ENCODE measurements around the gene CLASP1.
"Not testable (repeated sequence)": the region's sequence is repeated elsewhere in the genome, so short reads cannot be mapped to it uniquely, and the experiment has no call there.

CLASP1 gene

DNA sequence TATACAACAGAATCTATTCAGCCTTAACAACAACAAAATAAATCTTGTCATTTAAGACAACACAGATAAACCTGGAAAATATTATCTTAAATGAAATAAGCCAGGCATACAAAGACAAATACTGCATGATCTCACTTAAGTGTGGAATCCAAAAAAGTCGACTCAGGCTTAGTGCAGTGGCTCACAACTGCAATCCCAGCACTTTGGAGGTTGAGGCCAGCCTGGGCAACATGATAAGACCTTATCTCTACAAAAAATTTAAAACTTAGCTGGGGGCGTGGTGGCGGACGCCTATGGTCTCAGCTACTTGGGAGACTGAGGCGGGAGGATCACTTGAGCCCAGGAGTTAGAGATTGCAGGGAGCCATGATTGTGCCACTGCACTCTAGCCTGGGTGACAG, 193.8 kb downstream of the CLASP1 start:
- H3K27ac Mint-ChIP-seq = no peak overlapping the region
- peaks cover 62% of the 10 kb centered on the region for H3K36me3 Mint-ChIP-seq
- no peaks in the 10 kb centered on the region for H3K4me1 Mint-ChIP-seq
- no peaks in the 10 kb centered on the region for H3K9me3 Mint-ChIP-seq
- no peak for ATAC-seq
- H3K4me3 Mint-ChIP-seq = no peak overlapping the region
- no peaks in the 10 kb centered on the region for H3K27me3 Mint-ChIP-seq

DNA sequence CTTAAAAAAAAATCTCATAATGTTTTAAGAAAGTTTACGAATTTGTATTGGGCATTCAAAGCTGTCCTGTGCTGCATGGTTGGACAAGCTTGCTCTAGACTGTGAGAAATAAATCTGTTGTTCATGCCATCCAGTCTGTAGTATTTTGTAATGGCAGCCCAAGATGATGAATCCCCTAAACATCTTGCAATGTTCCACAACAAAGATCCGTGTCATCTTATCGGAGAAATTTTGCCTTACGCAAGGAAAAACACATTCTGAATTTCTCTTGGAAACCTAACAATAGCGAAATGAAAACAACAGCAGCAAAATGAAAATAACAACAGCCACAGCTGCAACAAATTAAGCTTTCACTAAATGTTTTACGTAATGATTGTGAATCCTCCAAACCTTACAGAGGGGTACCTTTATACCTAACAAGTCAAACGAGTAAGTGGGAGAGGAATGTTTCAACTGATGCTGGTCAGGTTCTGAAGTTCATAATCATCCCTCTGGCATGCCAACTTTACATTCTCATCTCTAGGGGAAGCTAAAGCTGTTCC, 194.6 kb downstream of the CLASP1 start:
- Mint-ChIP-seq H3K9me3 (no peaks in the 10 kb centered on the region), H3K4me3 (no peak overlapping the region), H3K27me3 (no peaks in the 10 kb centered on the region), H3K4me1 (no peaks in the 10 kb centered on the region), H3K27ac (no peak overlapping the region), H3K36me3 (peaks cover 62% of the 10 kb centered on the region)
- no peak for ATAC-seq

DNA sequence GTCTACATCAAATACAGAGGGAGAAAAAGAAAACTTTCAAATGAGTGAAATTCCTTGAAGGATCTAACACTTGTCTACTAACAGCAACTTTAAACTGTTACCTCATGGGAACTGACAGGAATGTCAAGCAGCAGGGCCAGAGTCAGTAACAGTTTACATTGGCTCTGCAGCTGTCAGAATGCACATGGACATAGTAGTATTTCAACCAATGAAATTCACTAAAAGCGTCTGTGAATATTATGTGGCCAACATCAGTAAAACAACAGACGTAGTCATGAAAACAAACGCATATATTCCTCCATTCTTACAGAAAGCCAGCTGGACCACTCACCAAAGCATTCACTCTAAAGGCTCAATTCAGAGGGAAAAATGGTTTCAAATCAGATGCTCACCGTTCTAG, 197.9 kb downstream of the CLASP1 start:
- H3K27me3 Mint-ChIP-seq = no peaks in the 10 kb centered on the region
- no peak overlapping the region for H3K27ac Mint-ChIP-seq
- H3K36me3 Mint-ChIP-seq = peaks cover 78% of the 10 kb centered on the region
- no peaks in the 10 kb centered on the region for H3K9me3 Mint-ChIP-seq
- H3K4me3 Mint-ChIP-seq = no peak overlapping the region
- ATAC-seq = no peak
- H3K4me1 Mint-ChIP-seq = no peaks in the 10 kb centered on the region

DNA sequence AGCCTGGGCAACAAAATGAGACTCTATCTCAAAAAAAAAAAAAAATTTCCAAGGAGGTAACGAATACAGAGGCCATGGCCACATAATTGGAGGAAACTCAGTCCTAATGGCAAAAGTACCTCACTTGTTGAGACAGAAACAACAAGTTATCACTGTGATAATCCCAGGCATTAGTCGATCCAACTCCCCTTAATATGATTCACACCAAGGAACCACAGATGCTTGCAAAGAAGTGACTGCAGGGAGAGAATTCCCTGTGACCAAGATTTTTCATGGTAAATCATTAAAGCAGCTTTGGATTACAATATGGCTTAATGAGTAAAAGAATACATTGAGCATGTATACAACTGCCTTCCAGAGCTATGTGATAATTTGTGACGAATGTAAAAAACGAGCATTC, 199.0 kb downstream of the CLASP1 start:
- no peaks in the 10 kb centered on the region for H3K9me3 Mint-ChIP-seq
- H3K27me3 Mint-ChIP-seq = no peaks in the 10 kb centered on the region
- H3K27ac Mint-ChIP-seq = no peak overlapping the region
- no peaks in the 10 kb centered on the region for H3K4me1 Mint-ChIP-seq
- no peak overlapping the region for H3K4me3 Mint-ChIP-seq
- ATAC-seq = no peak
- H3K36me3 Mint-ChIP-seq = peaks cover 72% of the 10 kb centered on the region

DNA sequence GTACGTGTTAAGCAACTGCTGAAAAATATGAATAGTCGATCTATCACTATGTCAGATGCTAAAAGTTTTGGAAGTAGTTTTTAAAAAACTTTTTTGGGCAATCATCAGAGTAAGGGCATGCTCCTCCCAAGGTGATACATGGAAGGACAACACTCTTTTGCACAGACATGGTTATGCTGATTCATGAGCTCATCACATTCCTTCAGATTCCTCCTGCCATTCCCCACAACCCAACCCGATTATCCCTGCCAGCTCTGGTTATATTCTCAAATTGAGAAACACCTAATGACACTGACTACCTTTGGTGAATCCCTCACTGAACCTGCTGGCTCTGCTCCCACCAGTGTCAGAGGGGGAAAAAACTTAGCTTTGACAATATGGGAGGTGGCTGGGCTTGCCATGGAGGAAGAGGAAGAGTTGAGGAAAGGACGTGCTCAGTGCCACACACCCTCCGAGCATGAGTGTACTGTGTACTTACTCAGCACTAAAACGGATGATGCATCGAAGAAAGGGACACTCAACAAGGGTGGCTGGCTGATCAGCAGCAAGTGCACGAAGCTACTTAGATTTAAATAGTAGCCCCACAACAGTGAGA, 202.5 kb downstream of the CLASP1 start:
- no peak for ATAC-seq
- Mint-ChIP-seq H3K27me3 (no peaks in the 10 kb centered on the region), H3K27ac (no peak overlapping the region), H3K4me1 (no peaks in the 10 kb centered on the region), H3K36me3 (peaks cover 81% of the 10 kb centered on the region), H3K4me3 (no peak overlapping the region), H3K9me3 (no peaks in the 10 kb centered on the region)

DNA sequence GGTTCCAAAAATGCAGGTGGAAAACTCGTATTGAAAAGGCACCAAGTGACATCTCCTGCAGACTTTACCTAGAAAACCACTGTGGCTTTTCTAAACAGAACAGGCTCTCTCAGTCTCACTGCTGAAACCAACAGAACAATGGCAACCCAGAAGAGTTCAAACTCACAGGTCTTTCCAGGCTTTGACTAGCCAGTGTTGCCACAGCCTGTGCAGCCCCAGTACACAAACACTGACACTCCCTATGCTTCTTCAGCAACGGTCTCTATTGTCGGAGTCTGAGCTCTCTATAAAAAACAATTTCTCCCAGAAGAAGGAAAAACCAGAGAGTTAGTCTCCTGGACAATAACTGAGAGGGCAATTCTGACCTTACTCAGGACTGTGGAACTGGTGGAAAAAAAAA, 206.4 kb downstream of the CLASP1 start:
- ATAC-seq = no peak
- no peaks in the 10 kb centered on the region for H3K9me3 Mint-ChIP-seq
- H3K4me3 Mint-ChIP-seq = no peak overlapping the region
- no peaks in the 10 kb centered on the region for H3K4me1 Mint-ChIP-seq
- H3K36me3 Mint-ChIP-seq = peaks cover 68% of the 10 kb centered on the region
- no peaks in the 10 kb centered on the region for H3K27me3 Mint-ChIP-seq
- H3K27ac Mint-ChIP-seq = no peak overlapping the region

DNA sequence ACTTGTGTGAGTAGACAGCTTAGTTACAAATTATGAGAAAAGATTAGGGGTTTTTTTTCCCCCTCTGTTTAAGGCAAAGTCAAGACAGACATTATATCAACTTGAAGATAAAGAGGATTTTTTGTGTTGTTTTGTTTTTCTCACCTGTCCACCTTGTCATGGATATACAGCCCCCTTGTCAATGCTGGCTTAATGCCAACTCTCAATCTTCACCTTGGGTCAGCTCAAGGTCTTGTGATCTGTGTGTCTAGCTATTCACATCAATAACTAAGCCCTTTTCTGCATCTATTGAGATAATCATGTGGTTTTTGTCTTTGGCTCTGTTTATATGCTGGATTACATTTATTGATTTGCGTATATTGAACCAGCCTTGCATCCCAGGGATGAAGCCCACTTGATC, 211.0 kb downstream of the CLASP1 start:
- H3K4me3 Mint-ChIP-seq, H3K27me3 Mint-ChIP-seq, ATAC-seq, H3K27ac Mint-ChIP-seq, H3K9me3 Mint-ChIP-seq, H3K4me1 Mint-ChIP-seq: not testable (repeated sequence)
- peaks cover 42% of the 10 kb centered on the region for H3K36me3 Mint-ChIP-seq

DNA sequence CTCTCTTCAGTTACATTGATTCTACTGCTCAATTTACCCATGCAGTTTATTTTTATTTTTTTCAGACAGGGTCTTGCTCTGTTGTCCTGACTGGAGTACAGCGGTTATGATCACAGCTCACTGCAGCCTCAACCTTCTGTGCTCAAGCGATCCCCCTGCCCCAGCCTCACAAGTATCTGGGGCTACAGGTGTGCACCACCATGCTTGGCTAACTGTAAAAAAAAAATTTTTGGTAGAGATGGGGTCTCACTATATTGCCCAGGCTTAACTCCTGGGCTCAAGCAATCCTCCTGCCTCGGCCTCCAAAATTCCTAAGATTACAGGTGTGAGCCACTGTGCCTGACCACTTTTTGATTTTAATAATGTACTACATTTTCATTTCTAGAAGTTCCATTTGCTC, 212.3 kb downstream of the CLASP1 start:
- no peaks in the 10 kb centered on the region for H3K4me1 Mint-ChIP-seq
- H3K4me3 Mint-ChIP-seq = no peak overlapping the region
- H3K36me3 Mint-ChIP-seq = peaks cover 37% of the 10 kb centered on the region
- H3K9me3 Mint-ChIP-seq = no peaks in the 10 kb centered on the region
- no peaks in the 10 kb centered on the region for H3K27me3 Mint-ChIP-seq
- no peak for ATAC-seq
- no peak overlapping the region for H3K27ac Mint-ChIP-seq

DNA sequence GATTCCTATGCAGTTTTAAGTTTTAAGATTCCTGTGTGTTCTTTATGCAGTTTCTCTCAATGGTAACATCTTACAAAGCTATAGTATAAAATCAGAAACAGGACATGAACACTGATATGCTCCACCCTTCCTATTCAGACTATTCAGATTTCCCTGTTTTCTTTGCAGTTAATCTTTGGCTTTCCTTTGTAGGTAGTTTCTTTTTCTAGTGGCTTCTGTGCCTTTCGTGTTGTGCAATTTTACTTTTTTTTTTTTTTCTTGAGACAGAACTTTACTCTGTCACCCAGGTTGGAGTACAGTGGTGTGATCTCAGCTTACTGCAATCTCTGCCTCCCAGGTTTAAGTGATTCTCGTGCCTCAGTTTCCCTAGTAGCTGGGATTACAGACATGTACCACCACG, 213.5 kb downstream of the CLASP1 start:
- Mint-ChIP-seq H3K4me3 (no peak overlapping the region), H3K27me3 (no peaks in the 10 kb centered on the region), H3K9me3 (no peaks in the 10 kb centered on the region), H3K36me3 (peaks cover 30% of the 10 kb centered on the region), H3K4me1 (no peaks in the 10 kb centered on the region), H3K27ac (no peak overlapping the region)
- no peak for ATAC-seq

DNA sequence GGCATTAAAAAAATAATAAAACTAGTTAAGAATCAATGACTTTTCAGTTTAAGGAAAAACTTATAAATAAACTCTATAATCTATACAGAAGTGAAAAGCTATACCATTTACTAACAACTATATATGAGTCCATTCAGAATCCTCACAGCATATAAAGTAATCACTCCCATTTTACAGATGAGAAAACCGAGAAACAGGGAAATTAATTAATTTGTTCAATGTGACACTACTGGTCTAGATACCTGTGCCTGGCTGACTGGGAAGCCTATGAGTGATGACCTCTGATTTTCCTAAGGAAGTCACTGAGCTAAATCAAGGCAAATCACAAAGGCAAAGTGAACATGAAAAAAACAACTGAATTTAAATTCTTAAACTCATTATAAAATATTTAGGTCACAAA, 218.0 kb downstream of the CLASP1 start:
- Mint-ChIP-seq H3K4me3 (no peak overlapping the region), H3K27ac (no peak overlapping the region), H3K27me3 (no peaks in the 10 kb centered on the region), H3K9me3 (peaks cover 3% of the 10 kb centered on the region), H3K4me1 (no peaks in the 10 kb centered on the region), H3K36me3 (peaks cover 37% of the 10 kb centered on the region)
- no peak for ATAC-seq

DNA sequence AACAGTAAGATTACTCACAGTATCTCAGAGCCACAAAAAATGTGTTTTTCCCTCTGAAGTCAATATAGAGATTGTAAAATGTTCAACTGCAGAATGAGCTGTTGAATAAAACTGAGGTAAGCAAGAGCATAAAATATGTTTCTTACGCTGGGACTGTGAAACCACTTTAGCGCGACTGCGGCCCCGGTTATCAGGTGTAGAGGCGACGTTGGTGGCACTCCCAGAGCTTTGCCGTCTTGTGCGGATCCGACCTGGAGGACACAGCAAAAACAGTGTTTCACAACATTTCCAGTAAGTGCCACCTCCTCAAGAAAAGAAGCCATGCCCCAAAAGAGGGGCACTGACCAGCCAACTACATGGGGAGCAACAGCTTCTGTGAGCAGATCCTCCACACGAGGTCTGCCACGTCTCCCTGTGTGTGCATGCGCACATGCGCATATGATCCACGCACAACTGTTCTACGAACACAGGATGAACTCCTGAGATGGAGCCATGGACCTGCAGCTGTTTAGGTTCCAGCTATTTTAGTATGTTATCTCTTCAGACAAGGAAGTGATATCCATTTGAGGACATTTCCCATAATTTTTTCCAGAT, 219.2 kb downstream of the CLASP1 start:
- Mint-ChIP-seq H3K36me3 (peaks cover 37% of the 10 kb centered on the region), H3K27me3 (no peaks in the 10 kb centered on the region), H3K4me1 (no peaks in the 10 kb centered on the region), H3K9me3 (peaks cover 3% of the 10 kb centered on the region), H3K27ac (no peak overlapping the region), H3K4me3 (no peak overlapping the region)
- ATAC-seq = no peak

DNA sequence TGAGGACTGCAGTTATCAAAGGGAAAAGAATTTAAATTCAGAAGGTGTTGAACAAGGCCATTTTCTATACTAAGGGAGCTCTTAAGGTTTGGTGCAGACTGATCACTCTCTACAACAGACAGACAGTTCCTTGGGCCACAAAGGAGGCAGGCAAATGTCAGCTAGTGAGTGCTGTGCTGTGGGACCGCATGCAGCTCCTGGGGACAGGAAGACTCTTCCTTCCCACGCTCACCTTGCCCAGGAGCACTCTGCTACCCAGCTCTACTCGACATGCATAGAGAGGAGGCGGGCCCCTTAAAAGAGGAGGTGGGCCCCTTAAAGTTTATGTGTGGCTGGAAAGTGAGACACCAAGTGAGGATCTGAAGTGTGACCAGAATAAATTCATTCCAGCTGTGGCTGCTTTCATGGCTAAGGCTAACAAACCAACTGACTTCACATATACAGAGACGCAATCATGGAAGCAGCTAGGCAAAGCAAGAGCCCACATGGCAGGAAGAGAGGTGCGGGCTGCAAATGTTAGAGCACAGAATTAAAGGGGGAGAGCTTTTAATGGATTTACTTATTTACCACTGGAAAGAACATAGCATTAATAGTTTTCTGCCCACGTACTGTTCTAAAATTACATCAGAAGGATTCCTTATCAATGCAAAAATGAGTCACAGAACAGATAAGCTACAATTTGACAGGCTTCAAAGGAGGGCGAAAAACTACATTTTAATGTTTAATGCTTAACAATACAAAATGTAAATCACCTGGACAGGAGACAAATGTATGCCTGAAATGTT, 220.0 kb downstream of the CLASP1 start:
- no peak overlapping the region for H3K4me3 Mint-ChIP-seq
- ATAC-seq = no peak
- H3K9me3 Mint-ChIP-seq = peaks cover 3% of the 10 kb centered on the region
- H3K27ac Mint-ChIP-seq = no peak overlapping the region
- H3K27me3 Mint-ChIP-seq = no peaks in the 10 kb centered on the region
- no peaks in the 10 kb centered on the region for H3K4me1 Mint-ChIP-seq
- H3K36me3 Mint-ChIP-seq = peaks cover 38% of the 10 kb centered on the region

DNA sequence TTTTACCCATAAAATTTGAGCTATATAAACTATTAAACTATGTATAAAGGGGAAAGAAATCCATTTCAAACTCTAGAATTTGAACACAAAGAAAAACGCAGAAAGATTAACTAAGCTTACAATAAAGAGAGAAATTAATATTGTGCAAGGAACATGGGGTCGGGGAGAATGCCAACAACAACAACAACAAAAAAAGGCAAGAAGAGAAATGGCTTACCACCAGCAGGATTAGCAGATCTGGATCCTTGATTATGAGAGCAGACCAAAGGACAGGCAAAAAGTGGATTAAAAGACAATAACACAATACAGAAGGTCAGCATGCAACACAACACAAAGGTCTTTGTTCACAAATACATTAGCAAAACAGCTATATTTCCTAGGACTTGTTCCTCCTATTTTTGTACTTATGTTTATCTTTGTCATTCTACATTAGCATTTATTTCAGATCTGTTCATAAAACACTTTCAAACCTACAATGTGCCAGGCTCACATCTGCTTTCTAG, 222.0 kb downstream of the CLASP1 start:
- Mint-ChIP-seq H3K27ac (no peak overlapping the region), H3K36me3 (peaks cover 46% of the 10 kb centered on the region), H3K27me3 (no peaks in the 10 kb centered on the region), H3K4me1 (no peaks in the 10 kb centered on the region), H3K4me3 (no peak overlapping the region), H3K9me3 (peaks cover 3% of the 10 kb centered on the region)
- no peak for ATAC-seq

DNA sequence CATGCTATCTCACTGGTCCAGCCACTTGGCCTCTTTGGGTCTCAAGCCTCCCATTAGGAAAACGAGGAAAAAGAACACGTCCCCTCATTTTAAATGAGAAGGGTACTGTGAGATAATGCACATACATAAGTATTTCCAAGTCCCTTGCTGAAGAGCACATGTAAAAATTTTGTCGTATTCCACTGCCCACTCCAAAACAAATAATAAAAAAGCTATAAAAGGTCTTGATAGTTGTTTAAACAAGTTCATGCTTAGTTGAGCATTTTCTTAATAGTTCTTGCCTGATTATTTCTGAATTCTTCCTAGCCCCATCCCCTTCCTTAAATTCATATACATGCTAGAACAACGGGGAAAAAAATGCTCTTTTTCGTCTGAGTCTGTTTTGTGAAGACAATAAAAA, 228.8 kb downstream of the CLASP1 start:
- Mint-ChIP-seq H3K9me3 (no peaks in the 10 kb centered on the region), H3K36me3 (peaks cover 47% of the 10 kb centered on the region), H3K27ac (no peak overlapping the region), H3K4me1 (no peaks in the 10 kb centered on the region), H3K4me3 (no peak overlapping the region), H3K27me3 (no peaks in the 10 kb centered on the region)
- ATAC-seq = no peak

DNA sequence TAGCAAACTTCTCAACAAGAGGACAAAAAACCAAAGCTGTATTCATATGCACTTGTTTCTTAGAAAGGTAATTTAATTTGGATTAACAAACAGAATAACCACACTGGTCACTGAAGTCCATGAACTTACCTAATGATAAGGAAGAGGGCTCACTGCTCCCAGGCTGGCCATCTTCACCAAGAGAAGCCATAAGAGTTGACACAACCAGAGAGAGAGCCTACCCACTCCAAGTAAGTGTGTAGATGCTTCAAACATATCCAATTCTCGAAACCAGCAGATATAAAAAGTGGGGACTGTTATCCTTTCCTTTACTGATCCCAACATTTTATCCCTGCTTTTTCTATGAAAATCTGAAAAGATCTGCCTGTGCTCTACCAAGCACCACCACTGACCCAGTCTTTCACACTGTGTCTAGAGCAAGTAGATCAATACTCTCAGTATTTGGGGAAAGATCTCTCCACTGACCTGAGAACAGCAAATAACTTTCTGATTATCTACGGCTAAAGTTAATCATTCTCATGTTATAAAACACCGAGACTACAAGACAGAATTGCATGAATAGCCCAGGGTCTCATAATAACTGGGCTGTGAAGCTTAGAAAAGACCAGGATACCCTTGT, 230.1 kb downstream of the CLASP1 start:
- Mint-ChIP-seq H3K27me3 (no peaks in the 10 kb centered on the region), H3K4me1 (no peaks in the 10 kb centered on the region), H3K4me3 (no peak overlapping the region), H3K36me3 (peaks cover 46% of the 10 kb centered on the region), H3K27ac (no peak overlapping the region), H3K9me3 (no peaks in the 10 kb centered on the region)
- no peak for ATAC-seq

Data from stimulated activated memory B cell treated with anti-CD40 and anti-IgM and Interleukin-4, amounts not matched to agents 10 μg/mL and 1 μg/mL and 100 μg/mL, for 72 hours (primary cell).